HG02678 (cell line): Measurements from ENCODE around the gene ACTRT1.

Source experiments
- ATAC-seq: cut with Tn5 transposase; IDR thresholded peaks from one replicate; pipeline ENCODE4 v1.9.1; 2021; ENCODE audit warnings: mild to moderate bottlenecking, moderate library complexity; ENCODE audit not compliant: unreplicated experiment

The ACTRT1 gene

DNA sequence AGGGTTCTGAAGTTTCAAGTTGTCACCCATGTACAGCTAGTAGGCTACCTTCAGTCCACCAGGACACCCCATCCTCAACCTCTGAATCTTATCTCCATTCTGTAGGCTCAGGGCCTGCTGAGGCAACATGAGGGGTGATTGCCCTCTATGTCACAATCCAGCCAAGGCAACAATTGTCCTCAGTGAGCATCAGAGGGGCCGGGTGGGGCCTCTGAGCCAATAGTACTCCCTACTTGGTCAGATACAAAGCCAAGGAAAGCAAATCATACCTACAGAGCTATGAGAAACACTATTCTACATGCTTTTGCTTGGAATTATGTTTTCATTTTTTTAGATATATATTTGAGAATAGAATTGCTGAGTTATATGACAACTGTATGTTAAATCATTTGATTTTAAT, at the start of gene ACTRT1:
Gene ACTRT1 (minus strand): TSS at position 101 of the 400 bp plus-strand sequence. CDS start 197 bp downstream, outside the sequence.
- ATAC-seq = no peak

DNA sequence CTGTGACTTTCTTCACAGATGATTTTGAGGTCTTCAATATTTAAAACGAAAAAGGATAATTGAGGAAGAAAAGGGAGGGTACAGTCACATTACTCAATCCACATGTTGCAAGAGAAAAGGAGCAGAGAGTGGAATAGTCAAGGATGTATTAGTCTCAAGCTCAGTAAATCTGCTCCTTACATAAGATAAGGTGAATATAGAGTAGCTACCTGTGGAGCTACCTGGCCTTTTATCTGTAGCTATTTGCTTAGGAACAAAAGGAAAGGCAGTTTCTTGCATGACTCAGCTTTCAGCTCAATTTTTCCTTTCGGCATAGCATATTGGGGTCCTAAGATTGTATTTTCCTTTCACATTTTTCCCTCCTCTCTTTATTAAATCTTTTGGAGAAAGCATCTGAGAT, 26.3 kb upstream of the ACTRT1 start:
- no peak for ATAC-seq

GRCh38 chrX:128057421-128057820, 5.2 kb upstream of the ACTRT1 start:
- ATAC-seq = no peak

DNA sequence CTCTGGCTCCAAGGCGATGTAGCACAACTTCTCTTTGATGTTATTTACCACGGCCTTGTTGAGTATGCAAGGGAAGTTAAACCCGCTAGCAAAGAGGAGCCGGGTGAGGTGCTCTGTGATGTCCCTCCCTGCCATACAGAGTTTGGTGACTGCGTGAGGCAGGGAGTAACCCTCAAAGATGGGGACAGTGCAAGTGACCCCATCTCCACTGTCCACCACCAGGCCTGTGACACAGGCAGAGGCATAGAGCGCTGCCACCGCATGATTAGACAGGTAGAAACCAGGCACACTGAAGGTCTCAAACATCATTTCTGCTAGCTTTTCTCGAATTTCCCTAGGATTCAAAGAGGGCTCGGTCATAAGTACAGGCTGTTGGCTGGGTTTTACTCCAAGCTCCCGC, 677 bp downstream of the ACTRT1 start:
- no peak for ATAC-seq

GRCh38 chrX:128035318-128035717, 16.9 kb downstream of the ACTRT1 start:
- ATAC-seq = no peak

GRCh38 chrX:128021566-128021965, 30.6 kb downstream of the ACTRT1 start:
- no peak for ATAC-seq

DNA sequence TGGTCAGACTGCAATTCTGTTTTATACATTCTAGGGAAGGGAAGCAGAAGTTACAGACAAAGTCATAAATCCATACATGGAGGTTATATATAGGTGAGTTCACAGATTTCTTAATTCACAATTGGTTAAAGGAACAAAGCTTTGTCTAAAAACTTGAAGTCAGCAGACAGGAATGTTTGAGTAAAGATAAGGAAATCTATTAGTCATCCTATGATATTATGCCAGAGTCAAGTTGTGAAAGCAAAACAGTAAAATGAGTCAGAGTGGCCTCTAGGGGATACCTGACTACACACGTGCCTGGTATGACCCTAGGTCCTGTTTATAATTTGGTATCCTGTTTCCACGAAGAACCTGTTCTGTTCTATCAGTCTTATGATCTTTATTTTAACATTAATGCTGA, 31.5 kb downstream of the ACTRT1 start:
- no peak for ATAC-seq

GRCh38 chrX:128019218-128019617, 33.0 kb downstream of the ACTRT1 start:
- no peak for ATAC-seq

DNA sequence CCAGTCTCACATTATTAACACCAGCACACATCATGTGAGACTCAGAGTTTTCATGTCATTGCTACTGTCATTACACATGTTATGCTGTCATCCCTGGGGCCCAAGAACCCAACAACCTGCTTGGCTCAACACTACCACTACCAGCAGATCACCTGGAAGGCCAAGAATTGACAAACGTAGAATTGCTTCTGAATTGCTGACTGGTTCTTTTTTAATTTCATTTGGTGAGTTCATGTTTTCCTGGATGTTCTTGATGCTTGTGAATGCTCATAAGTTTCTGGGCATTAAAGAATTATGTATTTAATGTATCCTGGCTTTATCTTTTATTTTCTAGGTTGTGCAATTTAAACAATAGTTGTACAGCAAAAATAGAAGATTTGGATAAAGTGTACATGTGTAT, 40.2 kb downstream of the ACTRT1 start:
- ATAC-seq = no peak

DNA sequence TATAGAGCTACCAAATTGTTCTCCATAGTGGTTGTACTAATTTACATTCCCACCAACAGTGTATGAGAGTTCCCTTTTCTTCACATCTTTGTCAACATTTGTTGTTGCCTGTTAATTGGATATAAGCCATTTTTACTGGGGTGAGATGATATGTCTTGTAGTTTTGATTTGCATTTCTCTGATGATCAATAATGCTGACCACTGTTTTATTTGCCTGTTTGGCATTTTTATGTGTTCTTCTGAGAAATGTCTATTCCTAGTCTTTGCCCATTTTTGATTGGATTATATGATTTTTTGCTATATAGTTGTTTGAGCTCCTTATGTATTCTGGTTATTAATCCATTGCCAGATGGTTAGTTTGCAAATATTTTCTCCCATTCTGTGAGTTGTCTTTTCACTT, 44.3 kb downstream of the ACTRT1 start:
- ATAC-seq = no peak
